Raji (cell line): ENCODE results near the gene SMS.

ENCODE experiments used
- POLR2A ChIP-seq: IDR thresholded peaks from 2 replicates; pipeline ENCODE4 v1.6.1; 2011; ENCODE audit warnings: low read depth, low read length, control low read depth; ENCODE audit not compliant: insufficient read depth

The SMS gene

DNA sequence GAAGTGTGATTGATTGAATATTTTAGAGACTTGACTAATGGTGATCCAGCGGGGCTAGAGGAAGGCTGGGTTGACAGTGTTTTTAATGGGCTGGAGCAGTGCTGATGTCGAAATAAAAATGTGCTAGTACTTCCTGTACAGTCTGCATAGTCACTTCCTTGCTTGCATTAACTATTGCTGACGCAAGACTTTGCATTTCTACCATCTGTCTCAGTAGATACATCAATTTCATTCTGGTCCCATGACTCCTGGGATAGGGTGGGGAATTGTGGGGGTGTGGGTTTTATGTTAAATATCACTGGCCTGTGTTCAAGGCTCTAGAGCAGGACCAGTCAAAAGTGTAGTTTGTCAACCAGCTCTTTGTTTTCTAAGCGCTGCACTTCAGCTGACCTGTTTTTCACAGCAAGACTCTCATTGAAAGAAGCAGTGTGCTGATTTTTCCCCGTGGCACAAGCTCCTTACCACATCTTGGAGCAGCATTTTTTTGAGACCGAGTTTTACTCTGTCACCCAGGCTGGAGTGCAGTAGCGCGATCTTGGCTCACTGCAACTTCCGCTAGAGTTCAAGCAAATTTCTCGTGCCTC lies 56.5 kb downstream of the SMS start:
- TF ChIP-seq POLR2A, result no peak

DNA sequence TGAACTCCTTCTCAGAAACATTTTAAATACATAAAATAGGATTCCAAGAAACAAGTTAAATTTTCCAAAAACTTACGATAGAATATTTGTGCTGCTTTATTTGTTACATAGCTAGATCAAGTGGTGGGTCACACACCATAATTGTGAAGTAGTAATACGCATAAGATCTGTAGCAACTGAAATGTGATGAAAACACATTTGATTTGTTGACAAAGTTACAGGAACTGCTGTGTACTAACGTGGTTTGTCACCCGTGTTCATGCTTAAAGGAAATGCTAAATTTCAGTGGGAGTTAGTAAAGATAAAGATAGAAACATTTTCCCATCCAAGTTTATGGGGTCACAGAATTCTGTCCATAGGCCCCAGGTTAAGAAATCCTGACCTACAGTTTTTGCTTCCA lies 57.5 kb downstream of the SMS start:
- TF ChIP-seq POLR2A, result no peak

DNA sequence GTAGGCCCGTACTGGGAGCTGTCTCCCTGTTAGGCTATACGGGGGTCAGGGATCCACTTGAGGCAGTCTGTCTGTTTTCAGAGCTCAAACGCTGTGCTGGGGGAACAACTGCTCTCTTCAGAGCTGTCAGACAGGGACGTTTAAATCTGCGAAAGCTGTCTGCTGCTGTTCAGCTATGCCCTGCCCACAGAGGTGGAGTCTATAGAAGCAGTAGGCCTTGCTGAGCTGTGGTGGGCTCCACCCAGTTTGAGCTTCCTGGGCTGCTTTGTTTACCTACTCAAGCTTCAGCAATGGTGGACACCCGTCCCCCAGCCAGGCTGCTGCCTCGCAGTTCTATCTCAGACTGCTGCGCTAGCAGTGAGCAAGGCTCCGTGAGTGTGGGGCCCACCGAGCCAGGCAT lies 64.4 kb downstream of the SMS start:
- TF ChIP-seq POLR2A, result no peak

DNA sequence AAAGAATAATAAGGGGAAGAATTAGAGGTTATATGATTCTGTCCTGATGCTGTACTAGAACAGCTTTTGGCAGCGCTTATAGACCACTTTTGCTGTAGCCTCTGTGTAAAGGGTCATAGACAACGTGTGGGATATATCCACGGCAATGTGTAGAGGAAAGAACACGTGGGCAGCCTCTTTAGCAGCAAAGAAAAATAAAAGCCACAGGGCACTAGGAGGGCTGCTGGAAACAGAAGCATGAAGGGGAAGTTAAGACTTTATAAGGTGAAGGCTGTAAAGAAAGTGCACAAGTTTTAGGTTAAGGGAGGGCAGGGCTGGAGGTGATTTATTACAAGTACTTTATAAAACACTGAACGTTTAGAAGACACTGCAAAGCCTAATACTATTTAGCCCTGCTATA lies 71.5 kb downstream of the SMS start:
- TF ChIP-seq POLR2A, result no peak

DNA sequence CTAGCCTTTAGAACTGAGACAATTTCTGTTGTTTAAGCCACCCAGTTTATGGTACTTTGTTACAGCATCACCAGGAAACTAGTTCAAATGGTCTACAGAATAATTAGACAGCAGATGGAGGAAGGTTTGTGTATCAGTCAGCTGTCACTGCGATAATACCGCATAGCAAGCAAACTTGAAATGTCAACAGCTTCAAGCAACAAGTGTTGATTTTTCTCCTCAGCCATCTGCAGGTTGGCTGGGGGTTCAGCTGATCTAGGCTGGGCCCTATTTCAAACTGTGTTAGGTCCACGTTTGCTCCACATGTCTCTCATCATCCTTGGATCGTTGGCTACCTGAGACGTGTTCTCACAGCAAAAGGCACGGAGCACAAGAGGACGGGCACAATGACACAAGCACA lies 72.4 kb downstream of the SMS start:
- TF ChIP-seq POLR2A, result no peak

DNA sequence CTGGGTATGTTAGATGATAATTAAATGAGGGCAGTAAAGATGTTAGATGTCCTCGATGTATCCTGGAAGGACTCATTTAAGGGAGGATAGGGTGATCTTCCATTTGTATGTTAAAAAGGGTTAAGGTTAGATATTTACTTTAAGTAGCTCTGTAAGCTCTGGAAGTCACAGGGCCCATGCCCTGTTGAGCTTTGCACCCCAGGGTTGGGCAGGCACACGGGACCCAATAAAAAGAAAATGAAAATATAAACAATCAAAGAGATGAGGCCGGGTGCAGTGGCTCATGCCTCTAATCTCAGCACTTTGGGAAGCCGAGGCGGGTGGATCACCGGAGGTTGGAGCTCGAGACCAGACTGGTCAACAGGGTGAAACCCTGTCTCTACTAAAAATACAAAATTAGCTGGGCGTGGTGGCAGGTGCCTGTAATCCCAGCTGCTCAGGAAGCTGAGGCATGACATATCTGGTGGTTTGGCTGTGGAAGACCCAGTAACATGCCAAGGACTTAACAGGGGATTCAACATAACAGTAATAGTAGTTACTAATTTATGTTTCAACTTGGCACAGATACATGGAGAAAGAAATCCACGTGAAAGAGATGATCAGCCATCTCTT lies 74.7 kb downstream of the SMS start:
- TF ChIP-seq POLR2A, result no peak

DNA sequence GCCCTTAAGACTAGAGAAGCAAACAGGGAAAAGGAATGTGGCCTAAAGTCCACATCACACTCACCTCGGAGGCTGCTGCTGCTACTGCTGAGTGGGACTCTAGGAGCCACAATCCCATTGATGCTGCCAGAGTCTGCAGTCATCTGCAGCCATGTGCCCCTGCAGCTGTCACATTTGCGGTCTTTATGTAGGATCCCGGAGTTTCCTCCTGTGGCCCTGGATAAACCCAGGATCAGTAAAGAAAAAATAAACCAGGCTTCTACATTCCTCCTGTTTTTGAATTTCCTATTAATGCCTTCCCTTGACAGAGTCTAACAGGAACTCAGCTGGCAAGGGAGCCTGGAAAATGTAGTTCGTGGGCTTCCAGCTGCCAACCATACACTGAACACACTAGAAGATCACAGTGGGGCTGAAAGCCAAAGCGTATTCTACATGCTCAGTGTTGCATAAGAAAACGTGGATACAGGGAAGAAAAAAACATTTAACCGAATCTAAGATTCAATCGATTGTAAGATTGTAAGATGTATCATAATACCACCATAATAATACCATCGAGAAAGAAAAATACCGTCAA lies 81.3 kb downstream of the SMS start:
- TF ChIP-seq POLR2A, result no peak

DNA sequence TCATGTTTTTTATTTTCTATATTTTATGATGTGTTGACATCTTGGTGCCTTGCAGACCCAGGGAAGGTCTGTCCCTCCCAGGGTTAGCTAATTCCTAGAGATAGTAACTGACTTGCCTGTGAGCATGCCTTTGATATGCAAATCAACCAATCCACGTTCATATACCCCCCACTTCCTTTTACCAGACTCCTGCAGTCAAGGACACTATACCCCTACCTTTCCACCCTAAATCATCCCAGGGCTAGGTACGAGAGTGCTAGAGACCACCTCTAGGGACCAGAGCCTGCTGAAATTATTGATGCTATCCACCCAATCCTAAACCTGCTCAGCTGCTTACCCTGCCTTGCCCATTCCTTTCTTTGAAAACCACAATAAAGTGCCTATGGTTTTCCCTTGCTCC lies 84.1 kb downstream of the SMS start:
- no peak for TF ChIP-seq POLR2A

DNA sequence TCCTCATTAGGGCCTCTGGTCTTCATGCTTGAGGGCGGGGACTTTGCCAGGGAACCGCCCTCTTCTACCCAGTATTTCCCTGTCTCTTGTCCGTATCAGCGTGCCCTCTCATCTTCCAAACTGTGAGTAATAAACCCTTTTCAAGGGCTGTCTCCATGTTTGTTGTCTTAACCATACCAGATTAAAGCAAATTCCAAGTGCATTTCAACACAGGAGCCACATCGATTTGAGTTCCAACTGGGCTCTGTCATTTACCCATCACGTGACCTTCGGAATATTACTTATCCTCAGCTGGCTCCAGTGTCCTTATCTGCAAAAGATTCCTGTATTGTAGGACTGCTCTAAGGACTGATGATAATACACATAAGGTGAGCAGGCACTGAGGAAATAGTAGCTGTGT lies 85.2 kb downstream of the SMS start:
- no peak for TF ChIP-seq POLR2A

DNA sequence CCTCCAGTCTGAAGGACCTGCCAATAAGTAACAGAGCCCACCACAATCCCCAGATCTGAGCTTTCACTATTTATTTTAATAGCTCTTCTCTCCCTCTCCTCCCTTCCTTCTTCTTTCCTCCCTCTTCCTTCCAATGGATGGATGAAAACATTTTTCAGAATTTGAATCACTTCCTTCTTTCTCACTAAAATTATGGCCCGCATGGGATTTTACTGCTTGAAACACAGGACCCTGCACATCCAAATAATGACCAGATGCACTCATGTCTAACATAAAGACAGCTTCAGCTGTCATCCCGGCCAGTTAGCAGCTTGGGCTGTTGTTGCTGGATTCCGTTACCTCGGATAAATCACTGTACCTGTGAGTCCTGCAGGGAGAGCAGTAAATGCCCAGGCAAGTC lies 86.2 kb downstream of the SMS start:
- no peak for TF ChIP-seq POLR2A

DNA sequence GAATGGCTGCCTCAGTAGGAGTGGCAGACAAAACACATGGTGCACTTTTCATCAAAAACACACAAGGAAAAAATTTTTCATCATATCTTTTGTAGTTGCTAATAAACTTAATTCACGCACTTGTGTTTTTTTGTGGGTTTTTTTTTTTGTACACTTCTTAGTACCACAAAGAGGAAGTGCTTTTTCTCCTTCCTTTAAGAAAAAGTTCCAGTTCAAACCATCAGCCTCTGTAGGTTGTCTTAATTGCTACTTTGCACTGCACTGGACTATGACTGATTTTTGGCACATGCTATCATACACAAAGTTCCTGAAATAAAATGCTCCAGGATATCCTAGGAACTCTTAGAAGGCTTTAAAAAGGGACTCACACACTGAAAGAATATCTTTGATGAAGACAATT lies 91.6 kb downstream of the SMS start, which contains the start of gene PHEX:
Gene PHEX (plus strand): TSS at position 242 of the 400 bp plus-strand sequence. CDS start 681 bp downstream, outside the sequence.
- no peak for TF ChIP-seq POLR2A

DNA sequence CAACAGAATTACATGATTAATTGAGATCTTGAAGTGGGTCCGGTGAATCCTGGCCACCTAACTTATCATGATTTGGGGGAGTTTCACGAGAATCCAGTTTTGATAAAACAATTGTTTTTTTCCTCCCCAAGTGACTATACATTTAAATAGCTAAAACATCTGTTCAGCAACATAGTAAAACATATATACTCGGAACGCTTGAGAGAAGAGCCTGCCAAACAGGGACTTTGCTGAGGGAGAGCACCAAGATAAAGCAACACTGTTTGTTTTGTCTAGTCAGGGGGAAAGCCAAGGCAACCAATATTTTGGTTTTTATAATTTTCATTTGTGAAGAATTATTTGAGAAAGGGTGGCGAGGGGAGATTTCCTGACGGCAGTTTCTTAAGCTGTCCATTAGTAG lies 92.0 kb downstream of the SMS start:
- TF ChIP-seq POLR2A, result no peak

DNA sequence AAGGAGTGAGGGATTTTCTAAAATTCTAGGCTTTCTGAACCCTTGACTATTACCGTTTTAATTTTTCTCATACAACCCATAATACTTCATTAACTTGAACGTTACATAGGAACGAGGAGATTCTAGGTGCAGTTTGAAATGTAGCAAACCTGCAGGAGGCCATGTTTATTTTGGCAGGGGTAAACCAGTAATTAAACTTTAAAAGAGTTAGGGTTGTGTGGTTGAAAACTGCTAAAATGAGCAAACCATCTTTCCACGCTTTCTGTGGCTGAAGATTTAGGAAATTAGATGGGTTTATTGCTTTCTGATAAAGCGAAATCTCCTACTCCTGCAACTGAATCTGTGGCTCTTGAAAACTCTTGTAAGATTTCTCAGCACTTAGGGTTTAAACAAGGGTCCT lies 93.3 kb downstream of the SMS start:
- TF ChIP-seq POLR2A, result no peak

DNA sequence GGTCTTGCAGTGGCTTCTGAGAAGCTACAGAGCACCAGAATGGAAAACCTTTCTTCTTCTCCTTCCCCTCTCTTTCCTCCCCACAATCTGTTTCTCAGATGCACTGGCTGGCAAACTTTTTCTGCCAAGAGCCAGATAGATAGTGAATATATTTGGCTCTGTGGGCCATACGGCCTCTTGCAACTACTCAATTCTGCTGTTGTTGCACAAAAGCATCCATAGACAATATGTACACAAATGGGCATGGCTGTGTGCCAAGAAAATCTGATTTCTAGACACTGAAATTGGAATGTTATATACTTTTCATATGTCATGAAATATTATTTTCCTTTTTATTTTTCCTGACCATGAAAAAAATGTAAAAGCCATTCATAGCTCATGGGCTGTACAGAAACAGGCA lies 94.7 kb downstream of the SMS start:
- no peak for TF ChIP-seq POLR2A

DNA sequence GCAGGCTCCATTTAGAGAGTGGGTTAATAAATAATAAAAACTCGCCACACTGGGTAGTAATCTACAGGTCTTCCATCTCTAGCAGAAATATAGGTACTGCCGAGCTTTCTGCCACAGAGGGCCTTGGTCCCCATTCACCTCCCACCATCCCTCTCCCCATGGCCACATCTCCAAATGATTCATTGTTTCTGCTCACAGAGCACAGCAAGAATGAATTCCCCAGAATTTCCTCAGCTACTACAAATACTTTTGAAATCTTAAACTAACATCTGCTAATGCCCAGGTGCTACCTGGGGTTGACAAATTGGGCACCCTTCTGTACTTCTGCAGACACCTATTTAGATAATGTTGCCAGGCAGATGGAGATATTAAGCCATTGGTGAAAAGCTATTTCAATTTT lies 96.7 kb downstream of the SMS start:
- no peak for TF ChIP-seq POLR2A

DNA sequence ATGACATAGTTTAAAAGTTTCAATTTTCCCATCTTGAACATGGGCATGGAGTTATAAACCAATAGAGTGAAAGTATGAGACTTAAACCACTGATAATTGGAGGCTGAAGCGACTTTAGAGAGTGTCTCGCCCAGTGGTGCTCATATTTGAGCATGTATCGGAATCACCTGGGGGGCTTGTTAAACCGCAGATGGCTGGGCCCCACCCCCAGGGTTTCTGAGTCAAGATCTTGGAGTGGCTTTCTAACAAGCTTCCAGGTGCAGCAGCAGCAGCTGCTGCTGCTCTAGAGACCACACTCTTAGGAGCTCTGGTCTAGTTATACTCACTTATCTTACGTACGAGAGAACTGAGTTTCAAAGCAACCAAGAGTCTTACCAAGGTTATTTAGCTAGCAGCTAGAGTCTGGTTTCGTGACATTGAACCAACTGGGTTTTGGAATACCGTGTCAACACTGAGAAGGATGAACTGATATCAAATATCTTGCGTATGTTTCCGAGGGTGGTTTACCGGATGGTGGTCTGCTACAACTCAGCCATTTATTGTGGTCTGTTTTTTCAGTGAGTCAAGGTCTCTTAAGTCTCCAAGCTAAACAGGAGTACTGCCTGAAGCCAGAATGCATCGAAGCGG lies 97.5 kb downstream of the SMS start:
- TF ChIP-seq POLR2A, result no peak
